ENCODE data around the gene EBF3.

EBF3 gene

GRCh38 chr10:129832573-129833467 lies 131.3 kb downstream of the EBF3 start:
- no peak for DNase-seq (ENCODE audit: low spot score)

DNA sequence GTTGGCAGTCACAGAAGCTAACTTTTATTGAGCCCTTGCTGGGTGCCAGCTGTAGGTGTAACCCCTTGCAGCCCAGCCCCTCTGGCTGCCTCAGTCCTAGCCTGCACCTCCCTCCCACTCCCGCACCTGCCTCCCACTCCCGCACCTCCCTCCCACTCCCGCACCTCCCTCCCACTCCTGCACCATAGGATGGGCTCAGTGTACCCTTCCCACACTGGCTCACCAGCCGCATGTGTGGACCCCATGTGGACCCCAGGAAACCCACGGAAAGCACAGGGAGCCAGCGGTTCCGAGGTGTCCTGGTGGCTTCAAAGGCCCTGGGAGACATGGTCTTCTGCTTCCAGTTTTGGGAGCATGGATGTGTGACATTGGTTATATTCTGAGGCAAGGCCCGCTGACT lies 132.9 kb downstream of the EBF3 start:
- DNase-seq (ENCODE audit: low spot score), result no peak

GRCh38 chr10:129825826-129826225 lies 138.2 kb downstream of the EBF3 start:
- no peak for DNase-seq (ENCODE audit: low spot score)

DNA sequence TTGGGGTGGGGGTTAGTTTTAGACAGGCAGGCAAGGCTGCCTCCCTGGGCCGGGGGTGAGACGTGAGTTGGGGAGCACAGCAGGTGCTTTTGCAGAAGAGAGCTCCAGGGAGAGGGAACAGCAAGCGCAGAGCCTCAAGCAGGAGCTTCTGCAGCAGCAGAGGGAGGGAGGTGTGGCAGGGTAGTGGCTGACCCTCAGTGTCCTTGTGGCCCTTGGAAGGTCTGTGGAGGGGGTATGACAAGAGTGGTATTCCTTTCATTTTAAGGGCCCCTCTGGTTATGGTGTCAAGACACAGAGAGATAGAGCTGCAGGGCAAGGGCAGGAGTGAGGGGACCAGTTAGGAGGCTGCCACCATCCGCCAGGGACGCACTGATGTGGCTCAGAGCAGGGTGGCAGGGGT lies 138.9 kb downstream of the EBF3 start:
- no peak for DNase-seq (ENCODE audit: low spot score)

DNA sequence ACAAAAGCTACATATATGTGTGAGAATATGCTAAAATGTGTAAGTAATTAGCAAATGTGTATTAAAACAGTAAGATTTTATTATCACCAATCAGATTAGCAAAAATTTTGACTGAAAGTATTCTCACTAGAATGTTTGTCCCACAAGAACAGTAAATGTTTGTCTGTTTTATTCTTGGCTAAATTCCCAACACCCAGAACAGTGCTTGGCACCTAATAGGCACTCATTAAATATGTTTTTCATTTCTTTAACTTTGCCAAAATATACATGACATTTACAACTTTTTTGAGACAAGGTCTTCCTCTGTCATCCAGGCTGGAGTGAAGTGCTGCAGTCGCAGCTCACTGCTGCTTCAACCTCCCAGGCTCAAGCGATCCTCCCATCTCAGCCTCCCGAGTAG lies 143.6 kb downstream of the EBF3 start:
- DNase-seq (ENCODE audit: low spot score), result no peak

GRCh38 chr10:129816656-129817045 lies 147.4 kb downstream of the EBF3 start:
- DNase-seq (ENCODE audit: low spot score), result no peak

DNA sequence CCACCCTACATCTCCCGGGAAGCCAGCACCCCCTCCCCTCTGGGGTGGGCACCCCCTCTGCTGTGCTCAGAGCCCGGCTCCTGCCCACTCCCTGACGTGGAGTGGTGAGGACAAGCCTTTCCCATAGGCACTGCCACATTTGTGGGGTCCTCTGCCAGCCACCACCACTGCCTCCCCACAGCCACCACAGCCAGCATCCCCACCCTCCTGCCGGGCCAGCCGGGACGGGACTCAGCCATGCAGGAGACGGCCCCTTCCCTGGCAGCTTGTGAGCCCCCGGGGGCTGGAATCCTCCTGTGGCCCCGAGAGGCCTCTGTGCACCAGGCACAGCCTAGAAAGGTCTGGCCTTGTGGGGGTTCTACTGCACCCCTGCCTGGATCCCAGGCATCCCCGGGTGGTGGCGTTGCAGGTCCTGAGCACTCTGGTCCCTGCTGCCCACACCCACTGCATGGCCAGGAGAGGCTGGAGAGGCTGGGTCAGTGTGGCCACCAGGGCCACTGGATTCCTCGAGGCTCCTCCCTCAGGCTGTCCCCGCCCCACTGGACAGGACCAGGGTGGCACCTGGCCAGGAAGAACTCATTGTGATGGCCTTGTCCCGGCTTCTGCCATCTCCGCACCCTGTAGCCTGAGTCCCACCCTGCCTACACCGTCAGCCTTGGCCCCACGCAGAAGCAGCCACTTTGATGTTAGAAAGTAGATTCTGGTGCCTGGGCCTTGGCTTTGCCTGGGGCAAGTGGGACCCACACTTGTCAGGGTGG lies 148.0 kb downstream of the EBF3 start:
- DNase-seq (ENCODE audit: low spot score), result no peak

DNA sequence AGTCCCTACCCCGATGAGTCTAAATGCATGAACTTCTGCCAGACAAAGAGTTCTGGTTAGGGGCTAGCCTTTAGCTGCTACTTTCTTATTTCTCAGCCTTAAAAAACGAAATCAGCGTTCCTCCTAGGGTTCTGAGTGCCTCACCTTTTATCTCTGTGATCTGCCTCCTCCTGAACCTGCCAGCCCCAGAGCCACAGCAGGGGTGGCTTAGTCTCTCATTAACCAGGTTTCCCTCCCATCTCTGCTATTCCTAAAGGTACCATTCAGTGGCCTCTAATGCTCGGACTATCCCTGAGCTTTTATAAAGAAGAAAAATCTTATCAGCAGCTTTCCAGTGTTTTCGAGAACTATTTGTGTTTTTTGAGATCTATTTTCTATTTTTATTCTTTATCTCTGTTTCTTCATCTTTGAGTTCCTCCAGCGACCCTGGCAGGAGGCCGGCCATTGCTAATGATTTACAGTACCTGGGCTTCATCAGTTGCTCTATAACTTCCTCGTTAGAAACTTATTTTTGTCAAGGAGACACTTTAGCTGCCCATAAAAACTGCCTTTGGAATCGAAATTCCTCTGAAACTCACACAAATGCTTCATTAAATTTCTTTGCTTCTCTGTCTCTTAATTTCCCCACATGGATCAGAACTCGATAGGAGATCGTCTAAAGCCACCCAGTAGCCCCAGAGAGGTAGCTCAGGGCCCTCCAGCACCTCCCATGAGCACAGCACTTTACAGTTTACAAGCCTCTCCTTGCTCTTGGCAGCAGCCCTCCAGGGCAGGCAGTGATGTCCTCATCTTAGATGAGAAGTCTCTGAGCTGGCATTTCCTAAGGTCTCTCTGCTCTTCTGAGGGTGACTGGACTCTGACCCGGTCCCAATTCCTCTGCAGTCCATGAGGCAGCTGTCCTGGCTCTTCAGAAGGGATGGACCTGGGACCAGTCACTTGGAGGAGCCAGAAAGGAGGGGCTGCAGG lies 149.1 kb downstream of the EBF3 start:
- DNase-seq (ENCODE audit: low spot score), result no peak

- no peak for DNase-seq (ENCODE audit: low spot score)
Measured at GRCh38 chr10:129812398-129812797, 151.7 kb downstream of the EBF3 start.

DNA sequence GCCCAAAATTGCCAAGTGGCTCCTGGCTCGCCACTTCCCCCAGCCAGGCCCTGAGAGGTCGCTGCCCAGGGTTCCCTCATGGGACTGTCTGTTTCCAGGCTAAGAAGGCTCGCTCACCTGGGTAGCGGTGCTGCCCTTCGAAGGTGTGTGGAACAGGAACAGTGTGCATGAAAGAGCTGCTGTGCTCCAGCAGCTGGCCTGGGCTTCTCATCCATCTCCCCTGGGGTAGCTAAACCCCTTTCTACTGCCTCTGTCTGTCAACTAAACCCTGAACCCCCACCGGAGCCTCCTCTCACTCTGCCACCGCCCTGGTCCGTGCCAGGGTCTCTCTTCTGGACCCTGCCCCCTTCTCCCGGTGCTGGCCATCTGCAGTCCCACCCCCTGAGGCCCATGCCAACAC lies 152.9 kb downstream of the EBF3 start:
- no peak for DNase-seq (ENCODE audit: low spot score)

GRCh38 chr10:129809841-129810240 lies 154.2 kb downstream of the EBF3 start:
- no peak for DNase-seq (ENCODE audit: low spot score)

GRCh38 chr10:129809431-129809830 lies 154.6 kb downstream of the EBF3 start:
- no peak for DNase-seq (ENCODE audit: low spot score)

GRCh38 chr10:129808092-129808983 lies 155.7 kb downstream of the EBF3 start:
- no peak for DNase-seq (ENCODE audit: low spot score)

GRCh38 chr10:129807211-129807610 lies 156.9 kb downstream of the EBF3 start:
- DNase-seq (ENCODE audit: low spot score), result no peak

DNA sequence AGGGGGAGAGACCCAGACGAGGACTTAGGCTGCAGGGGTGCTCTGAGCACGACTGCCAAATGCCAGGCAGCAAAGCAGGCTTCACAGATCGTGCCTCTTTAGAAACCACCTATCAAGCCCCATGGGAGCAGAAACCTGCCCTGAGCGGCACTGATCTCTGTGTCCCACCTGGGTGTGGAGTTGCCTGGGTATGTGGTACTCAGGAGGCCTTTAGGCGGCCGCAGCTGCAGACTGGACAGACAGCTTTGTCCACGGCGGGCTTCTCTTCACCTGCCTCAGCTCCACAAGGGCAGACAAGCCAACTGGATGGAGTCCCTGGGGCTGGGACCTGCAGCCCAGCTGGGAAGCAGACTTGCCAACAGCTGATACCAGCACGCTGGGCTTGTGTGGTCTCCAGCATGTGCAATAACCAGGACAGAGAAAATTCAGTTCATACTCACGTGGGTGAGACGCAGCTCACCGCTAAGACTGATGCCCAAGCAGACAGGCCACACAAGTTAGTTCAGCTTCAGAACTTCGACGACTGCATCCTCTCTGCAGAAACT lies 163.2 kb downstream of the EBF3 start:
- DNase-seq (ENCODE audit: low spot score), result no peak

- DNase-seq (ENCODE audit: low spot score), result no peak
Measured at GRCh38 chr10:129799942-129800341, 164.1 kb downstream of the EBF3 start.

DNA sequence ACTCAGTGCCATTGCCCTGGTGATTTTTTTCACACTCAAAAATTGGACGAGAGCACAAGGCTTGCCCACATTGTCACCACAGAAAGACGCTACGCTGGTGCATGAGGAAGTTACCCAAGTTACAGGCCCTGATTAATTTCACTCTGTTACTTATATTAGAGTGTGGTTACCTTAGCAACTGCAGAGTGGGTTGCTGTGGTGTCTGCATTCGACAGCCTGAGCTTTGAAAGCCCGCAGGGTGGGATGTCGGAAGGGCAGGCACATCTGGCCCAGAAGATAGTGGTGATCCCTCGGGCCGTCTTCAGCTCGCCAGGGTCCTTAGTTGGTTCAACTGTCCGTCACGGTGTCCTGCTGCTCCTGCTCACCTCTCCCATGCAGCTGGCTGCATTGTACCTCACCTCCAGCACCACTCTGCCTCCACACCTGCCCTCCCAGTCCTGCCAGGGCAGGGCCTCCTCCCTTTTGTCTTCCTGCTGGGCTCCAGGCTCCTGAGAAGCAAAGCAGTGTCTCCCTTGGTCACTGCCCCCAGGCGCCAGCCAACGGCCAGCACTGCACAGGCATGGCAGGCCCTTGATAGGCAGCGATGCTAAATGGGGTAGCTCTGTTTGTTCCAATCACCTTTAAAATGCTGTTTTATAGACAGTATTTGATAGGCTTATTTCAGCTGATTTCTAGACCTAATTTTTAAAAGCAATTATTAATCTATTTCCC lies 167.2 kb downstream of the EBF3 start:
- no peak for DNase-seq (ENCODE audit: low spot score)

GRCh38 chr10:129793996-129794395 lies 170.1 kb downstream of the EBF3 start:
- no peak for DNase-seq (ENCODE audit: low spot score)

DNA sequence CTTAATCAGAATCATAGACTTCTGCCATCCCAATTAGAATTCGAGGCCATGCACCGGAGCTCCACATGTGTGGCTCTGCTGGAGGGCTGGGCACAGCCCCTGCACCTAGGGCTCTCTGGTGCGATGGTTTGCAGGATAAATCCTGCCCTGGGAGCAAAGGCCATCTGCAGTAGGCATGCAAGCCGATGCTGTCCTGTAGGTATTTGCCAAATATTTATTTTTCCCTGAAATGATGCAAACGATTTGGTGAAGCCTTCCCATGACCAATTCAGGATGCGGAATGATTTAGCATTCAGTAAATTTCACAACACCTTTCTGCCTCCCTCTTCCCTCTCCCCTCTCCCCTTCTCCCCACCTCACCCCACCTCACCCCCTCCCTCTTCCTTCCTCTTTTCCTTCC lies 170.6 kb downstream of the EBF3 start:
- no peak for DNase-seq (ENCODE audit: low spot score)

DNA sequence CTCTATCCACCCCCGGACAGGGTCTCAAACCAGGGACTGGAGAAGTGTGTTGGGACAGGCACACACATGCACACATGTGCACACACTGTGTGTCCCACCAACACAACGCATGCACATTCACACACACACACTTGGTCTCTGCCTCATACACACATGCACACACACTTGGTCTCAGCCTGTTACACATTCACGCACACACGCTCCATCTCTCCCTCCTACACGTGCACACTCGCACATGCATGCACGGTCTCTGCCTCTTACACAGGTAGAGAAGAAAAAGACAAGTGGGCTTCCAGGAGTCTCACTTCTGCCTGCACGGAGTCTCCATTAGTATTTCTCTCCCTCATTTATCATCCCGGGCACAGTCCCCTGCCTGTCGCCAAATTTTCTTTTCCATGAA lies 171.2 kb downstream of the EBF3 start:
- DNase-seq (ENCODE audit: low spot score), result no peak

All from COLO829 (cell line).